A549 (cell line): Measurements from ENCODE around the gene IL17RA. TPM values are rescaled to one million over a fixed set of nuclear protein-coding genes. Genes with fewer than 3 reads are reported as not detected.

Experiments
- ATAC-seq, 2 experiments: fragments of 200-7000 bp in 1 of 2; fragments of >200 bp in 1 of 2; cut with Nextera tagmentation in 1 of 2; cut with Tn5 transposase in 1 of 2; 3 replicates each; pipeline versions ENCODE4 v1.8.0 to v1.9.1; 2018 to 2020; ENCODE audit warnings: mild to moderate bottlenecking in 1 of 2, moderate library complexity in 1 of 2
- CTCF ChIA-PET: fragments of 300-600 bp; sonication (Branson Sonifier 250); formaldehyde crosslinking; extraction: SDS; loops from one replicate; lab custom pipeline; 2021; ENCODE audit warnings: antibody characterized with exemption, inconsistent platforms; lab: Yijun Ruan, JAX
- POLR2A ChIA-PET: fragments of 350-600 bp; formaldehyde crosslinking; extraction: SDS; loops from one replicate; lab custom pipeline; 2021; ENCODE audit warnings: antibody characterized with exemption, inconsistent platforms; lab: Yijun Ruan, JAX
- DNase-seq, 2 experiments: peaks; one replicate each; pipeline versions ENCODE4 v3.0.0 to v3.0.0-alpha.2; 2011 to 2016; ENCODE audit warnings: low read depth in 1 of 2, low spot score in 1 of 2
- FAIRE-seq: peaks from 2 replicates; lab custom pipeline; 2011; peaks lifted over from hg19 to GRCh38; lab: Jason Lieb, UNC
- H3K27ac ChIP-seq, 2 experiments: fragments of >200 bp; sonication (Bioruptor Twin); formaldehyde crosslinking; 3 replicates each; pipeline ENCODE4 v1.5.1; 2016 to 2017
- H3K4me1 ChIP-seq: fragments of >200 bp; sonication (Bioruptor Twin); formaldehyde crosslinking; 3 replicates; pipeline ENCODE4 v1.6.1; 2016
- H3K4me2 ChIP-seq: fragments of >200 bp; sonication (Bioruptor Twin); formaldehyde crosslinking; 3 replicates; pipeline ENCODE4 v1.6.1; 2016
- H3K4me3 ChIP-seq: fragments of >200 bp; sonication (Bioruptor Twin); formaldehyde crosslinking; 3 replicates; pipeline ENCODE4 v1.5.1; 2016
- H3K9me3 ChIP-seq: fragments of >200 bp; sonication (Bioruptor Twin); formaldehyde crosslinking; 3 replicates; pipeline ENCODE4 v1.6.1; 2016
- CEBPB ChIP-seq, 2 experiments: fragments of >200 bp in 1 of 2; sonication (Bioruptor Twin) in 1 of 2; formaldehyde crosslinking in 1 of 2; IDR thresholded peaks; 2 replicates each; pipeline ENCODE4 v1.6.1; 2012 to 2016
- CTCF ChIP-seq: fragments of >200 bp; sonication (Bioruptor Twin); formaldehyde crosslinking; IDR thresholded peaks from 3 replicates; pipeline ENCODE4 v1.5.1; 2016
- EP300 ChIP-seq, 2 experiments: fragments of >200 bp; sonication (Bioruptor Twin); formaldehyde crosslinking; IDR thresholded peaks; 2 replicates in 1 of 2; 3 replicates in 1 of 2; pipeline ENCODE4 v1.6.1; 2016 to 2017
- FOXS1 ChIP-seq: fragments of 250-450 bp; sonication (Bioruptor Pico); IDR thresholded peaks from 2 replicates; pipeline ENCODE4 v1.5.0; 2020; ENCODE audit warnings: mild to moderate bottlenecking, moderate library complexity
- GATA3 ChIP-seq: IDR thresholded peaks from 2 replicates; pipeline ENCODE4 v1.6.1; 2012; ENCODE audit warnings: borderline replicate concordance
- HEYL ChIP-seq: fragments of 250-450 bp; sonication (Bioruptor Pico); IDR thresholded peaks from 2 replicates; pipeline ENCODE4 v1.8.0; 2021; ENCODE audit warnings: mild to moderate bottlenecking, moderate library complexity
- HMGXB4 ChIP-seq: fragments of 250-450 bp; sonication (Bioruptor Pico); IDR thresholded peaks from 2 replicates; pipeline ENCODE4 v1.5.0; 2021; ENCODE audit warnings: mild to moderate bottlenecking, moderate library complexity, borderline replicate concordance
- HOXA7 ChIP-seq: fragments of 250-450 bp; sonication (Bioruptor Pico); IDR thresholded peaks from 2 replicates; pipeline ENCODE4 v1.5.0; 2020; ENCODE audit warnings: mild to moderate bottlenecking, moderate library complexity
- HOXB13 ChIP-seq: fragments of 250-450 bp; sonication (Bioruptor Pico); IDR thresholded peaks from 2 replicates; pipeline ENCODE4 v1.5.0; 2020; ENCODE audit warnings: low read depth, mild to moderate bottlenecking, moderate library complexity
- HOXB5 ChIP-seq: fragments of 250-450 bp; sonication (Bioruptor Pico); IDR thresholded peaks from 2 replicates; pipeline ENCODE4 v1.5.0; 2020; ENCODE audit warnings: mild to moderate bottlenecking, moderate library complexity
- JUNB ChIP-seq: fragments of >200 bp; sonication (Bioruptor Twin); formaldehyde crosslinking; IDR thresholded peaks from 2 replicates; pipeline ENCODE4 v1.6.1; 2016
- KDM1A ChIP-seq: fragments of 200-600 bp; sonication (generic); IDR thresholded peaks from 2 replicates; pipeline ENCODE4 v1.6.1; 2016; ENCODE audit warnings: low read depth, mild to moderate bottlenecking
- NR3C1 ChIP-seq: fragments of >200 bp; sonication (Bioruptor Twin); formaldehyde crosslinking; IDR thresholded peaks from 3 replicates; pipeline ENCODE4 v1.6.1; 2017
- PBX3 ChIP-seq: IDR thresholded peaks from 2 replicates; pipeline ENCODE4 v1.6.1; 2012
- PHF8 ChIP-seq: fragments of 200-600 bp; sonication (generic); IDR thresholded peaks from 2 replicates; pipeline ENCODE4 v1.6.1; 2016; ENCODE audit warnings: low read depth, mild to moderate bottlenecking, antibody characterized with exemption, moderate library complexity, borderline replicate concordance
- POLR2A ChIP-seq: IDR thresholded peaks from 2 replicates; pipeline ENCODE4 v1.6.1; 2012; ENCODE audit warnings: mild to moderate bottlenecking, low read length
- RAD21 ChIP-seq, 2 experiments: fragments of >200 bp in 1 of 2; sonication (Bioruptor Twin) in 1 of 2; formaldehyde crosslinking in 1 of 2; IDR thresholded peaks in 1 of 2; conservative IDR thresholded peaks in 1 of 2; 2 replicates in 1 of 2; 3 replicates in 1 of 2; pipeline ENCODE4 v1.6.1; 2012 to 2018; ENCODE audit warnings: inconsistent platforms in 1 of 2
- RCOR1 ChIP-seq: fragments of 150-350 bp; IDR thresholded peaks from 2 replicates; pipeline ENCODE4 v1.6.1; 2014; ENCODE audit warnings: antibody characterized with exemption, low read length, low read depth
- RFX5 ChIP-seq: fragments of 450-650 bp; IDR thresholded peaks from 2 replicates; pipeline ENCODE4 v1.7.1; 2014; ENCODE audit warnings: antibody characterized with exemption, mild to moderate bottlenecking, moderate library complexity
- TFCP2L1 ChIP-seq: fragments of 250-450 bp; sonication (Bioruptor Pico); IDR thresholded peaks from 2 replicates; pipeline ENCODE4 v1.5.0; 2021; ENCODE audit warnings: mild to moderate bottlenecking
- TP53 ChIP-seq: fragments of 250-450 bp; sonication (Bioruptor Pico); IDR thresholded peaks from 2 replicates; pipeline ENCODE4 v1.5.0; 2021; ENCODE audit warnings: mild to moderate bottlenecking, moderate library complexity
- ZNF302 ChIP-seq: fragments of 250-450 bp; sonication (Bioruptor Pico); IDR thresholded peaks from 2 replicates; pipeline ENCODE4 v1.9.0; 2021; ENCODE audit warnings: inconsistent platforms, mild to moderate bottlenecking, moderate library complexity
- WGBS: methylation state at CpG from one replicate; pipeline ENCODE4 v1.1.6; 2017; ENCODE audit errors: missing lambda C conversion rate; 5-methylcytosine and 5-hydroxymethylcytosine counted together
- polyA plus RNA-seq, 4 experiments: library from polyadenylated mRNA; depleted of rRNA in 3 of 4; stranded (reverse); fragments of >200 nt; fragmentation: RNase III in 1 of 4; extraction: RNeasy Plus Mini Kit Qiagen cat#74134 plus additional on column Dnase treatment in 1 of 4; gene quantifications; 2 replicates in 3 of 4; 3 replicates in 1 of 4; pipeline ENCODE4 v1.2.3, GENCODE V29; 2011 to 2017
- TF ChIP-seq, protein P1 (sequence below): fragments of 250-450 bp; sonication (Bioruptor Pico); IDR thresholded peaks from 2 replicates; pipeline ENCODE4 v1.5.0; 2020; ENCODE audit warnings: low read depth, mild to moderate bottlenecking, moderate library complexity
- TF ChIP-seq, protein P2 (sequence below): fragments of >200 bp; sonication (Bioruptor Twin); formaldehyde crosslinking; IDR thresholded peaks from 2 replicates; pipeline ENCODE4 v1.6.1; 2016
- TF ChIP-seq, protein P3 (sequence below): fragments of 450-650 bp; IDR thresholded peaks from 2 replicates; pipeline ENCODE4 v1.6.1; 2014; ENCODE audit warnings: antibody characterized with exemption

The IL17RA gene
- polyA plus RNA-seq, 2 of the 4 experiments (the other 2 are of a cell fraction), result 4.3 to 6.4 TPM

DNA sequence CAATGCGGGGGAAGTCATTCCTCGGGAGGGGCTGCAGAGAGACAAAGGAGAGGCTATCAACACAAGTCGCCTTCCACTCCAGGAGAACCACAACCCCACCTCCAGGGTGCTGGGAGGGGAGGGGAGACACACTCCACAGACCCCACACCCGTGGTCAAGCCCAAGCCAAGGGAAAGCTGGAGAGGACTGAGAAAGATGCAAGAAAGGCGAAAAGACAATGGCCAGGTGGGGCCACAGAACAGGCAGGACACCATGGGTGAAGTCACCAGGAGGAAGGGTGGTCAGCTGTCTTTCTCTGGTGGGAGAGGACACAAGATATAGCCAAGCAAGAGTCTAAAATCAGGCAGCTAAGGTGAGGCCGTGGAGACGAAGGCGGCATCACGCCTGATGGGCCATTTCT is 58.3 kb downstream of the IL17RA start (continued):
- TF ChIP-seq PBX3 (no peak), GATA3 (no peak), ZNF302 (CRISPR knock-in tag) (no peak), HOXB13 (CRISPR knock-in tag) (no peak)
- TF ChIP-seq, protein P1, sequence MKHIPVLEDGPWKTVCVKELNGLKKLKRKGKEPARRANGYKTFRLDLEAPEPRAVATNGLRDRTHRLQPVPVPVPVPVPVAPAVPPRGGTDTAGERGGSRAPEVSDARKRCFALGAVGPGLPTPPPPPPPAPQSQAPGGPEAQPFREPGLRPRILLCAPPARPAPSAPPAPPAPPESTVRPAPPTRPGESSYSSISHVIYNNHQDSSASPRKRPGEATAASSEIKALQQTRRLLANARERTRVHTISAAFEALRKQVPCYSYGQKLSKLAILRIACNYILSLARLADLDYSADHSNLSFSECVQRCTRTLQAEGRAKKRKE, result no peak
- TF ChIP-seq, protein P2, sequence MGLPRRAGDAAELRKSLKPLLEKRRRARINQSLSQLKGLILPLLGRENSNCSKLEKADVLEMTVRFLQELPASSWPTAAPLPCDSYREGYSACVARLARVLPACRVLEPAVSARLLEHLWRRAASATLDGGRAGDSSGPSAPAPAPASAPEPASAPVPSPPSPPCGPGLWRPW, result no peak

DNA sequence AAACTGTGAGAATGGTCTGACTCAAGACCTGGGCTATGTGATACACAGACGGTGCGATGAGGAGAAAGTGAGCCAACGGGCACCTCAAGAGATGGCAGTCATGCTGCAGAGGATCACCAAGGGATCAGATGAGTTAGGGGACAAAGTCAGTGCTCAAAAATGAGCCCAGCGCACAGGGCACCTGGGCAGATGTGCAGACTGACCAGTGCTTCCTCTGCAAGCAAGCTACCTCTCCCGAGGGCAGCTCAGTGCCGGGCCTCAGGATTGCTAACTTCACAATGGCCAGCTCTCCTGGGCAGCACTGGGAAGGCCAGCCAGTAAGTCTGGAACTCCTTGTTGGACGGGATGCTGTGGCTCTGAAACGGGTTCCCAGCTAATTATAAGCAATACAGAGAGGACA is 59.0 kb downstream of the IL17RA start:
- FAIRE-seq (no peak), DNase-seq (no peak), ATAC-seq (no peak)
- 88% methylated on average over 8 of the region's 8 CpGs for WGBS
- no peak overlapping the region for H3K4me2 ChIP-seq
- H3K4me3 ChIP-seq, result no peak overlapping the region
- ChIA-PET CTCF (interaction anchor here (1.3 to 2.2 kb wide), 2 partner anchors 12 to 28 kb away, joined by 3 to 8 read pairs; no protein-coding TSS in a partner anchor), POLR2A (no interaction called here)
- no peaks in the 10 kb centered on the region for H3K4me1 ChIP-seq
- TF ChIP-seq EP300 (IDR thresholded peaks at IDR 0.05) (no peak), CEBPB (IDR thresholded peaks at IDR 0.05) (no peak), KDM1A (no peak), PHF8 (no peak), POLR2A (no peak), RAD21 (conservative IDR thresholded peaks at IDR 0.05 in 1 of 2, IDR thresholded peaks at IDR 0.05 in 1 of 2) (no peak), ZNF302 (CRISPR knock-in tag) (no peak), JUNB (no peak), HOXB5 (CRISPR knock-in tag) (no peak), TFCP2L1 (CRISPR knock-in tag) (no peak), CTCF (no peak)
- TF ChIP-seq, protein P2, result no peak
- TF ChIP-seq, protein P3, sequence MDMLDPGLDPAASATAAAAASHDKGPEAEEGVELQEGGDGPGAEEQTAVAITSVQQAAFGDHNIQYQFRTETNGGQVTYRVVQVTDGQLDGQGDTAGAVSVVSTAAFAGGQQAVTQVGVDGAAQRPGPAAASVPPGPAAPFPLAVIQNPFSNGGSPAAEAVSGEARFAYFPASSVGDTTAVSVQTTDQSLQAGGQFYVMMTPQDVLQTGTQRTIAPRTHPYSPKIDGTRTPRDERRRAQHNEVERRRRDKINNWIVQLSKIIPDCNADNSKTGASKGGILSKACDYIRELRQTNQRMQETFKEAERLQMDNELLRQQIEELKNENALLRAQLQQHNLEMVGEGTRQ, result no peak
- no peaks in the 10 kb centered on the region for H3K9me3 ChIP-seq
- H3K27ac ChIP-seq, result no peak overlapping the region

DNA sequence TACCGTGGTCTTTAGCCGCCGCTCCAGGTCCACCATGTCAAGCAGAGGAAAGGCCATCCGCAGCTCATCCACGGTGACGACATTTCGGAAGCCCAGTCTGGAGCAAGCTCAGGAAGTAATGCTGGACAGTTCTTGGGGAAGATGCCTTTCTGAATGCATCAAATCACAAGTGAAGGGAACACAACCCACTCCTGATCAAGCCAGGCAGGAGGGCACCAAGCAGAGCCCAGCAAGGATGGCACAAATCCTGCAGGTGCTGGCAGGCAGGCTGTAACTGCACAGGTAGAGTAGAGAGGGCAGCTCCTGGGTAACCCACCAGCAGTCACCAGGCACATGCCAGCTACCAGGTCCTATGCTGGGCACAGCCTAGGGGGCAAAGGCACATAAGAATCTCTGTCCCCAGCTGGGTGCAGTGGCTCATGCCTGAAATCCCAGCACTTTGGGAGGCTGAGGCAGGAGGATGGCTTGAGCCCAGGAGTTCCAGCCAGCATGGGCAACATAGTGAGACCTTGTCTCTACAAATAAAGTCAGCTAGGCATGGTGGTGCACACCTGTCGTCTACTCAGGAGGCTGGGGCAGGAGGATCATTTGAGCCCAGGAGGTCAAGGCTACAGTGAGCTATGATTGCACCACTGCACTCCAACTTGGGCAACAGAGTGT is 60.4 kb downstream of the IL17RA start:
- FAIRE-seq (no peak), DNase-seq (no peak), ATAC-seq (no peak)
- 91% methylated on average over 5 of the region's 8 CpGs for WGBS
- no peak overlapping the region for H3K4me2 ChIP-seq
- POLR2A ChIA-PET, result interaction anchor here (1.1 kb wide), 1 partner anchor 27 kb away, joined by 3 read pairs; no protein-coding TSS in a partner anchor
- no peak overlapping the region for H3K27ac ChIP-seq
- no peaks in the 10 kb centered on the region for H3K4me1 ChIP-seq
- H3K9me3 ChIP-seq, result no peaks in the 10 kb centered on the region
- TF ChIP-seq HEYL (no peak), TP53 (CRISPR knock-in tag) (no peak), PBX3 (no peak), FOXS1 (CRISPR knock-in tag) (no peak), KDM1A (no peak), RCOR1 (no peak), NR3C1 (no peak), HOXA7 (no peak), JUNB (no peak), RFX5 (no peak), HMGXB4 (CRISPR knock-in tag) (no peak)
- CTCF ChIA-PET, result interaction anchor here (1.2 kb wide), 1 partner anchor 9 kb away, joined by 3 read pairs; no protein-coding TSS in a partner anchor
- no peak overlapping the region for H3K4me3 ChIP-seq
